ENCODE data around the gene ANXA1.

DNA sequence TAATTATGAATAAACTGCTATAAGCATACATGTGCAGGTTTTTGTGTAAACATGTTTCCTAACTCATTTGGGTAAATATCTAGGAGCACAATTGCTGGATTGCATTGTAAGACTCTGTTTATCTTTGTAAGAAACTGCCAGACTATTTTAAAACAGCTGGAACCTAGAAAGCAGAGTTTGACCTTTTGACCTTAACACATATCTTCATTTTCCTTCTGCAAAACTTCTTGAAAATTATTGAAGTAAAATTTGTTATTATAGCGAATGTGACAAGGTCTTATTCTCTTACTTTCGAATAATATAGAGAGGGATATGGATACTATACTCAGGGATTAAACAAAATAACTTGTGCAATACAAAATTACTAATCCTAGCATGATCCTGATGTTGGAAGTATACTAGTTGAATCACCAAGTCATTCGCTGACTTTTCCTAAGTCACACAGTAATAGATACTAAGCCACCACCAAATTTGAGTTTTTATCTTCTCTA, 3.2 kb upstream of the ANXA1 start:
- TF ChIP-seq, protein P1, sequence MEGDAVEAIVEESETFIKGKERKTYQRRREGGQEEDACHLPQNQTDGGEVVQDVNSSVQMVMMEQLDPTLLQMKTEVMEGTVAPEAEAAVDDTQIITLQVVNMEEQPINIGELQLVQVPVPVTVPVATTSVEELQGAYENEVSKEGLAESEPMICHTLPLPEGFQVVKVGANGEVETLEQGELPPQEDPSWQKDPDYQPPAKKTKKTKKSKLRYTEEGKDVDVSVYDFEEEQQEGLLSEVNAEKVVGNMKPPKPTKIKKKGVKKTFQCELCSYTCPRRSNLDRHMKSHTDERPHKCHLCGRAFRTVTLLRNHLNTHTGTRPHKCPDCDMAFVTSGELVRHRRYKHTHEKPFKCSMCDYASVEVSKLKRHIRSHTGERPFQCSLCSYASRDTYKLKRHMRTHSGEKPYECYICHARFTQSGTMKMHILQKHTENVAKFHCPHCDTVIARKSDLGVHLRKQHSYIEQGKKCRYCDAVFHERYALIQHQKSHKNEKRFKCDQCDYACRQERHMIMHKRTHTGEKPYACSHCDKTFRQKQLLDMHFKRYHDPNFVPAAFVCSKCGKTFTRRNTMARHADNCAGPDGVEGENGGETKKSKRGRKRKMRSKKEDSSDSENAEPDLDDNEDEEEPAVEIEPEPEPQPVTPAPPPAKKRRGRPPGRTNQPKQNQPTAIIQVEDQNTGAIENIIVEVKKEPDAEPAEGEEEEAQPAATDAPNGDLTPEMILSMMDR (IDR thresholded peaks at IDR 0.05 in 8 of 11, conservative IDR thresholded peaks at IDR 0.05 in 3 of 11) = no peak
- TF ChIP-seq POLR2AphosphoS5 (IDR thresholded peaks at IDR 0.05) (no peak), POLR2A (IDR thresholded peaks at IDR 0.05) (no peak)
